Osteocyte (in vitro differentiated cells): ENCODE data around the gene RCVRN. TPM values are rescaled to one million over a fixed set of nuclear protein-coding genes. Genes with fewer than 3 reads are reported as not detected.

Experiments
- DNase-seq: peaks from one replicate; pipeline ENCODE4 v3.0.0; 2021; ENCODE audit warnings: mixed read lengths; ENCODE audit not compliant: unreplicated experiment; ENCODE audit errors: extremely low spot score
- H3K27ac Mint-ChIP-seq: one replicate; pipeline ENCODE4 v1.8.0; 2021; ENCODE audit warnings: mild to moderate bottlenecking, mixed read lengths; ENCODE audit not compliant: unreplicated experiment
- H3K27me3 Mint-ChIP-seq: one replicate; pipeline ENCODE4 v1.8.0; 2021; ENCODE audit warnings: mixed read lengths; ENCODE audit not compliant: unreplicated experiment
- H3K36me3 Mint-ChIP-seq: one replicate; pipeline ENCODE4 v1.8.0; 2021; ENCODE audit warnings: mixed read lengths; ENCODE audit not compliant: unreplicated experiment
- H3K4me1 Mint-ChIP-seq: one replicate; pipeline ENCODE4 v1.8.0; 2021; ENCODE audit warnings: mixed read lengths; ENCODE audit not compliant: unreplicated experiment
- H3K4me3 Mint-ChIP-seq: one replicate; pipeline ENCODE4 v1.8.0; 2021; ENCODE audit warnings: mild to moderate bottlenecking, moderate library complexity, mixed read lengths; ENCODE audit not compliant: unreplicated experiment
- H3K9me3 Mint-ChIP-seq: one replicate; pipeline ENCODE4 v1.8.0; 2021; ENCODE audit warnings: mixed read lengths; ENCODE audit not compliant: unreplicated experiment
- total RNA-seq: library from RNA; stranded (reverse); gene quantifications from 2 replicates; pipeline ENCODE4 v1.2.1, GENCODE V29; 2021
- TF ChIP-seq, protein P1 (sequence below): fragments of 200-600 bp; sonication (generic); IDR thresholded peaks from 2 replicates; pipeline ENCODE4 v1.5.0; 2021; ENCODE audit warnings: antibody characterized with exemption, mild to moderate bottlenecking, moderate library complexity

Gene RCVRN
- total RNA-seq, 1 donor from 2014 or later, result not detected

DNA sequence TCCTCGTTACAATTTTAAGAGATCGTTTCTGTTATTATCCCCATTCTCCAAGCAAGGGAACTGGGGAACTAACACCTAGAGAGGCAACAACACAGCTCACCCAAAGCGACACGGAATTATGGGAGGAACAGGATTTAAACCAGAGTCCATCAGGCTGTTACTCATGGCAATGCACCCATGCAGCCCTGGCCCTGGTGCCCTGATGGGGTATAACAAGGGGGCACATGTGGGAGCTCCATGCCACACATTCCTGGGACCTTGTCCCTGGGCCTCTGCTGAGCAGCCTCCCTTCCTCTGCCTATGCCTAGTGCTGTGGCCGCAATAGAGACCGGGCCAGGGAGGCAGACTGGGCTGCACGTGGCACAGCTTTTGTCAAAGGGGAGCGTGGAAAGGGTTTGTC, 13.3 kb upstream of the RCVRN start:
- TF ChIP-seq, protein P1, sequence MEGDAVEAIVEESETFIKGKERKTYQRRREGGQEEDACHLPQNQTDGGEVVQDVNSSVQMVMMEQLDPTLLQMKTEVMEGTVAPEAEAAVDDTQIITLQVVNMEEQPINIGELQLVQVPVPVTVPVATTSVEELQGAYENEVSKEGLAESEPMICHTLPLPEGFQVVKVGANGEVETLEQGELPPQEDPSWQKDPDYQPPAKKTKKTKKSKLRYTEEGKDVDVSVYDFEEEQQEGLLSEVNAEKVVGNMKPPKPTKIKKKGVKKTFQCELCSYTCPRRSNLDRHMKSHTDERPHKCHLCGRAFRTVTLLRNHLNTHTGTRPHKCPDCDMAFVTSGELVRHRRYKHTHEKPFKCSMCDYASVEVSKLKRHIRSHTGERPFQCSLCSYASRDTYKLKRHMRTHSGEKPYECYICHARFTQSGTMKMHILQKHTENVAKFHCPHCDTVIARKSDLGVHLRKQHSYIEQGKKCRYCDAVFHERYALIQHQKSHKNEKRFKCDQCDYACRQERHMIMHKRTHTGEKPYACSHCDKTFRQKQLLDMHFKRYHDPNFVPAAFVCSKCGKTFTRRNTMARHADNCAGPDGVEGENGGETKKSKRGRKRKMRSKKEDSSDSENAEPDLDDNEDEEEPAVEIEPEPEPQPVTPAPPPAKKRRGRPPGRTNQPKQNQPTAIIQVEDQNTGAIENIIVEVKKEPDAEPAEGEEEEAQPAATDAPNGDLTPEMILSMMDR, result no peak
- H3K27ac Mint-ChIP-seq, result no peak overlapping the region
- DNase-seq, result no peak
- H3K36me3 Mint-ChIP-seq, result no peaks in the 10 kb centered on the region
- H3K4me1 Mint-ChIP-seq, result no peaks in the 10 kb centered on the region
- H3K27me3 Mint-ChIP-seq, result no peaks in the 10 kb centered on the region
- no peaks in the 10 kb centered on the region for H3K9me3 Mint-ChIP-seq
- H3K4me3 Mint-ChIP-seq, result no peak overlapping the region

DNA sequence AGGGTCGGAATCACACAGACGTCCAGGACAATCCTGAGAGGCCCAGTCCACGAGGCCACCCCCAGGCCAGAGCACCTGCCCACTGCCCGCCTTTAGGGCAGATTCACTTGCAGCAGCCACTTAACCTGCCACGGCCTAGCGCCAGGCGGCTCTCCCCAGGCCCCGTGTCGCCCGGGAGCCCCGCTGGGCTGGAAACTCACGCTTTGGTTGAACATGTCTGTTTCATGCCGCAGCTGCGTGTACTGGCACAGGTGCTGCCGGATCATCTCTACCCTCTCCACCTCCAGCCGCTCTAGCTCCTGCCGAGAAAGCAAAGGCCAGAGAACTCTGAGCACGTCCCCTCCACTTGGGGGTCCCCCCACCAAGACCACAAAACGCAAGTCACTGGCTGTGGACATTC, 12.7 kb upstream of the RCVRN start:
- no peak for DNase-seq
- H3K27me3 Mint-ChIP-seq, result no peaks in the 10 kb centered on the region
- H3K9me3 Mint-ChIP-seq, result no peaks in the 10 kb centered on the region
- no peak overlapping the region for H3K4me3 Mint-ChIP-seq
- TF ChIP-seq, protein P1, result no peak
- H3K27ac Mint-ChIP-seq, result no peak overlapping the region
- no peaks in the 10 kb centered on the region for H3K36me3 Mint-ChIP-seq
- H3K4me1 Mint-ChIP-seq, result no peaks in the 10 kb centered on the region

DNA sequence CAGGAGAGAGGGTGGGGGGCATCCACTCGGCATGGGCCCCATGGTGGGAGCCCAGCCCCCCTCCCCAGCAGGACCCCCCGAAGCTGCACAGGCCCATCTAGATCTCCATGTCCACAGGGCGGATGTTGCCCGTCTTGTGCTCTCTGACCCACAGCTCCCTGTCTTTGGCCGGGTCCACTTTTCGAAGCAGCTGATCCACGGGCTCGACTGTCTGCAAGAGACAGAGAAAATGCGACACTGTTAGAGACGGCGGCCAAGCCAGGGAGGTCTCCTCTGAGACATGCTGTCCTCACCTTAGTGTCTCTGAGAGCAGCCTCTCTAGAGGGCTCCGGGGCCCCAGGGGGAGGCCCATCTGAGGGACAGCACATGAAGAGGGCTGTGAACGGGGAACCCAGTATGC, 12.1 kb upstream of the RCVRN start:
- Mint-ChIP-seq H3K36me3 (no peaks in the 10 kb centered on the region), H3K4me1 (no peaks in the 10 kb centered on the region), H3K27ac (no peak overlapping the region), H3K4me3 (no peak overlapping the region), H3K27me3 (no peaks in the 10 kb centered on the region), H3K9me3 (no peaks in the 10 kb centered on the region)
- TF ChIP-seq, protein P1, result no peak
- DNase-seq, result no peak

DNA sequence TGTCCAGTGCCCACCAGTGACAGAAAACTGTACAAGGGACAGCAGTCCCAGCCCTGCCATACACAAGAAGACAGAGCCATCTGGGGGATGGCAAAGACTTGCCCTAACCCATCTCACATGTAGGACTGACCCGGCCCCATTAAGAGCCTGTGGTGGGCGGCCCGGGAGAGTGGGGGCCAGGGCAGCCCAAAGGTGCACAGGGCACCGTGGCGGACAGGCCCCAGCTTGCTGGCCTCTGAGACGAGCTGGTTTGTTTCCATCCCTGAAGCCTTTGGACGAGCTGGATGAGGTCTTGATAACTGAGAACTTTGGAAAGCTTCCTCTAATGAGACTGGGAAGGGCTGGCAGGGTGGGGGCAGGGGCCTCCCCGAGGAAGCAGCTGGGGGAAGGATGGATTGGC, 11.0 kb upstream of the RCVRN start:
- no peak overlapping the region for H3K4me3 Mint-ChIP-seq
- H3K36me3 Mint-ChIP-seq, result no peaks in the 10 kb centered on the region

DNA sequence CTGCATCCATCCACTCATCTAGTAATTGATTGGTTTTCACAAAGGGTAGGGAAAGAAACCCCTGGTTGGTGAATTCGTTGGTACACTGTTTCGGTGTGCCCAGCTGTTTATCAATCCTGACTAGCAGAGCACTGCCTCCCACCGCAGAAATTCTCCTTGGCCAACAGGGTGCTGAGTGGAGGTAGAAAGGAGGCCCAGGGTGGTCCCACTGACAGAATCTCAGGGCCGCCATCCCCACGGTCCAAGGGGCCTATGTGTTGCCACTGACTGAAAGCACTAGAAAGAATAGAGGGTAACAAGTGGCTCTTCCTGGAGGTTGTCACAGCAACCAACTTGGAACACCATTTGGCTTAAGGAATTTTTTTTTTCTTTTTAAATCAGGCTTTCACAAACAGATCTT, 8.4 kb upstream of the RCVRN start:
- peaks cover 9% of the 10 kb centered on the region for H3K9me3 Mint-ChIP-seq
- peaks cover 3% of the 10 kb centered on the region for H3K36me3 Mint-ChIP-seq
- H3K27me3 Mint-ChIP-seq, result no peaks in the 10 kb centered on the region
- DNase-seq, result no peak
- no peak overlapping the region for H3K4me3 Mint-ChIP-seq
- no peak overlapping the region for H3K27ac Mint-ChIP-seq
- H3K4me1 Mint-ChIP-seq, result peaks cover 13% of the 10 kb centered on the region
- TF ChIP-seq, protein P1, result no peak

More for the DNA sequence above, 11.0 kb upstream of the RCVRN start:
- no peaks in the 10 kb centered on the region for H3K9me3 Mint-ChIP-seq
- no peak for DNase-seq
- no peak overlapping the region for H3K27ac Mint-ChIP-seq
- TF ChIP-seq, protein P1, result no peak
- no peaks in the 10 kb centered on the region for H3K27me3 Mint-ChIP-seq
- no peaks in the 10 kb centered on the region for H3K4me1 Mint-ChIP-seq
